Retinal pigment epithelial cell (primary cell): ENCODE results near the gene FOXP1.
"Not testable (repeated sequence)": the region's sequence is repeated elsewhere in the genome, so short reads cannot be mapped to it uniquely, and the experiment has no call there.

Experiments used
- DNase-seq: peaks from one replicate; pipeline ENCODE4 v3.0.0-alpha.2; 2010; ENCODE audit warnings: low read depth
- H3K4me3 ChIP-seq: 2 replicates; pipeline ENCODE4 v1.5.1; 2011; ENCODE audit warnings: mild to moderate bottlenecking, low read length, control low read depth, moderate library complexity
- TF ChIP-seq, protein P1 (sequence below): conservative IDR thresholded peaks from 2 replicates; pipeline ENCODE4 v1.5.1; 2011; ENCODE audit warnings: low read depth, low read length, control low read depth, inconsistent platforms

Gene FOXP1

GRCh38 chr3:71022551-71023335 lies 560.8 kb downstream of the FOXP1 start:
- no peak for DNase-seq
- TF ChIP-seq, protein P1, sequence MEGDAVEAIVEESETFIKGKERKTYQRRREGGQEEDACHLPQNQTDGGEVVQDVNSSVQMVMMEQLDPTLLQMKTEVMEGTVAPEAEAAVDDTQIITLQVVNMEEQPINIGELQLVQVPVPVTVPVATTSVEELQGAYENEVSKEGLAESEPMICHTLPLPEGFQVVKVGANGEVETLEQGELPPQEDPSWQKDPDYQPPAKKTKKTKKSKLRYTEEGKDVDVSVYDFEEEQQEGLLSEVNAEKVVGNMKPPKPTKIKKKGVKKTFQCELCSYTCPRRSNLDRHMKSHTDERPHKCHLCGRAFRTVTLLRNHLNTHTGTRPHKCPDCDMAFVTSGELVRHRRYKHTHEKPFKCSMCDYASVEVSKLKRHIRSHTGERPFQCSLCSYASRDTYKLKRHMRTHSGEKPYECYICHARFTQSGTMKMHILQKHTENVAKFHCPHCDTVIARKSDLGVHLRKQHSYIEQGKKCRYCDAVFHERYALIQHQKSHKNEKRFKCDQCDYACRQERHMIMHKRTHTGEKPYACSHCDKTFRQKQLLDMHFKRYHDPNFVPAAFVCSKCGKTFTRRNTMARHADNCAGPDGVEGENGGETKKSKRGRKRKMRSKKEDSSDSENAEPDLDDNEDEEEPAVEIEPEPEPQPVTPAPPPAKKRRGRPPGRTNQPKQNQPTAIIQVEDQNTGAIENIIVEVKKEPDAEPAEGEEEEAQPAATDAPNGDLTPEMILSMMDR: peak; percentile 53
- no peak overlapping the region for H3K4me3 ChIP-seq

- no peak for DNase-seq
- no peak overlapping the region for H3K4me3 ChIP-seq
- TF ChIP-seq, protein P1: no peak
These were observed 564.7 kb downstream of the FOXP1 start for GRCh38 chr3:71018799-71019198.

DNA sequence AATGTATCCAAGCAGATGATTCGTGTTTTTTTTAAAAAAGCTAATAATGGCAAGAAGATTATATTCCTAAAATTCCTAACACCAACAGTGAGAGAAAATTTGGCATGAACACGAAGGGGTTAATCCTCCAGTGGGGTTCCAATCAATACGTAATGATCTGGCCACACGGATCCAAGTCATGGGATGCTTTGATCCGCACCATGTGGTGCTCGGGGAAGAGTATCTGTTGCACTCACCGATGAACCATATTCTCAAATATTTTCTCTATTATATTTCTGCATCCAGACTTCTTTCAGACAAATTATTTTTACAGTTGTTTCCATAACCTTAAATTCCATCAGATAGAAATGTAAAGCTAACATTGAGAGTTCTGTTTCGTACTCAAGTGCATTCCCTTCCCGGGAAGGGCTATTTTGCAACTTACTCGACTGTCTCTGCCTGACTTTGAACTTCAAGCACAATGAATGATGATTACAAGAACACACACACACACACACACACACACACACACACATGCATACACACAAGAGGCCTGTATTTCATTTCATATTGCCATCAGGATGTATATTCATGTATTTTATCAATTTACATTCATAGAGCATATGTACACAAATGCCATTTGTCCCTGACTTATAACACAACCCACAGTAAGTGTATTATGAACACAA lies 567.2 kb downstream of the FOXP1 start:
- H3K4me3 ChIP-seq: no peak overlapping the region
- DNase-seq: no peak
- TF ChIP-seq, protein P1: no peak

GRCh38 chr3:71014616-71015015 lies 568.9 kb downstream of the FOXP1 start:
- not testable (repeated sequence) for DNase-seq, H3K4me3 ChIP-seq

- TF ChIP-seq, protein P1: no peak
- no peak for DNase-seq
- H3K4me3 ChIP-seq: no peak overlapping the region
These were observed 570.6 kb downstream of the FOXP1 start for GRCh38 chr3:71012971-71013370.

GRCh38 chr3:71011565-71012287 lies 571.8 kb downstream of the FOXP1 start:
- no peak for DNase-seq
- no peak overlapping the region for H3K4me3 ChIP-seq
- TF ChIP-seq, protein P1: no peak

DNA sequence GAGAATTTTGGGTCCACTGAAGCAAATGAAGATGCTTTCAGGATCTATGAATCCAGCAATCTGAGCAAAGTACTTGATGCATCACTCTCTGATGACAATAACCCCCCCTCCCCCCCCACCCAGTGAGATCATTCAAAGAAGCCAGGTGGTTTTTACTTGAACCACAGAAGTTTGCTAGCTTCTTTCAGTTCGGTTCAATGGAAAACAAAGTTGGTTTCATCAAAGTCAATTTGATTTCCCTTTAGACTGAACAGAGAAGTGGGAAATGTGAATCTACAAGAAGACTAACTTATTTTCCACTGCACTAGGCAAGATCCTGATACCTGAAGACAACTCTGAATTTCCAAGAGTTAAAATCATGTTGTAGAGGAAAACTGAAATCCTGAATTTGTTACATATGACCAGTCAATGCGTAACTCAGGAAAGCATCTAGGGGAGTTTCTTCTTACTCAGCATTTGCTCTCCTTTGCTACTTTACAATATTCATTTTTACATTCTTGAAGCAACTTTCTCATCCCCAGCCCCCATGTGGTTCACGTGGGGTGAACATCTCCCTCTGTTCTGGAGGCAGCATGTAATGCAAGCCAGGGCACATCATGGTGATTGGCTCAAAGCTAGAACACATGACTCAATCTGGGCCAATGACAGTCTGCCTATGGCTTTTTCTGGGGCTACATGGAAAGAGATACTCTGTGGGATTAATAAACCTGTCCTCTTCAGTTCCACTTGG lies 572.6 kb downstream of the FOXP1 start:
- DNase-seq: no peak
- TF ChIP-seq, protein P1: no peak

More for the DNA sequence above, 572.6 kb downstream of the FOXP1 start:
- H3K4me3 ChIP-seq: no peak overlapping the region
